GM12878 (cell line): ENCODE results near the gene BIRC6. TPM values are rescaled to one million over a fixed set of nuclear protein-coding genes. Genes with fewer than 3 reads are reported as not detected.

Source experiments
- ATAC-seq: fragments of 200-7000 bp; cut with Tn5 transposase; 3 replicates; pipeline ENCODE4 v1.9.1; 2020; ENCODE audit warnings: mild to moderate bottlenecking, moderate library complexity
- BruUV-seq: library from RNA; stranded (reverse); fragments of 400-500 nt; replicated peaks from 2 replicates; lab custom pipeline; 2021; lab: Mats Ljungman, UMichigan
- CTCF ChIA-PET: fragments of 300-600 bp; sonication (Branson Sonifier 250); formaldehyde crosslinking; extraction: SDS; loops from one replicate; lab custom pipeline; 2021; ENCODE audit warnings: inconsistent platforms; lab: Yijun Ruan, JAX
- POLR2A ChIA-PET: fragments of 350-600 bp; formaldehyde crosslinking; extraction: SDS; loops from one replicate; lab custom pipeline; 2021; ENCODE audit warnings: inconsistent platforms; lab: Charles Lee
- RAD21 ChIA-PET: fragments of 300-600 bp; sonication (Branson Sonifier 250); formaldehyde crosslinking; loops from one replicate; lab custom pipeline; 2023; ENCODE audit warnings: antibody characterized with exemption; ENCODE audit not compliant: unreplicated experiment; lab: Charles Lee
- SMC1A ChIA-PET: fragments of 300-600 bp; sonication (Branson Sonifier 250); formaldehyde crosslinking; loops from one replicate; lab custom pipeline; 2023; ENCODE audit not compliant: unreplicated experiment, uncharacterized antibody; lab: Charles Lee
- DNase-seq: peaks from one replicate; pipeline ENCODE4 v3.0.0-alpha.2; 2011; ENCODE audit warnings: low read depth, low spot score
- FAIRE-seq: peaks from 3 replicates; lab custom pipeline; 2011; peaks lifted over from hg19 to GRCh38; lab: Jason Lieb, UNC
- H2AFZ ChIP-seq: 2 replicates; pipeline ENCODE4 v1.6.0; 2011; ENCODE audit warnings: low read depth, low read length, control low read depth; ENCODE audit not compliant: control insufficient read depth
- H3K27ac ChIP-seq: 2 replicates; pipeline ENCODE4 v1.5.1; 2011; ENCODE audit warnings: control low read depth; ENCODE audit not compliant: control insufficient read depth, insufficient read depth
- H3K27me3 ChIP-seq, 2 experiments: replicated peaks in 1 of 2; 2 replicates each; pipeline versions ENCODE4 v1.6.0 to v1.6.1; 2011; ENCODE audit warnings: low read length in 1 of 2; ENCODE audit not compliant: control insufficient read depth in 2 of 2, insufficient read depth in 2 of 2
- H3K36me3 ChIP-seq, 2 experiments: 2 replicates each; pipeline ENCODE4 v1.5.1; 2011; ENCODE audit warnings: low read length in 1 of 2; ENCODE audit not compliant: control insufficient read depth in 2 of 2, insufficient read depth in 2 of 2
- H3K4me1 ChIP-seq: 2 replicates; pipeline ENCODE4 v1.6.1; 2011; ENCODE audit warnings: mild to moderate bottlenecking, low read length, moderate library complexity, mixed read lengths; ENCODE audit not compliant: control insufficient read depth, insufficient read depth
- H3K4me2 ChIP-seq: 2 replicates; pipeline ENCODE4 v1.6.0; 2011; ENCODE audit warnings: control low read depth; ENCODE audit not compliant: control insufficient read depth, insufficient read depth
- H3K4me3 ChIP-seq: fragments of 200-600 bp; sonication (generic); 2 replicates; pipeline ENCODE4 v1.5.1; 2016
- H3K79me2 ChIP-seq: 2 replicates; pipeline ENCODE4 v1.6.0; 2011; ENCODE audit warnings: low read length; ENCODE audit not compliant: control insufficient read depth, insufficient read depth
- H3K9ac ChIP-seq: 2 replicates; pipeline ENCODE4 v1.8.0; 2011; ENCODE audit warnings: low read length, control low read depth, mixed read lengths; ENCODE audit not compliant: control insufficient read depth, insufficient read depth
- H3K9me3 ChIP-seq: replicated peaks from 3 replicates; pipeline ENCODE4 v1.5.1; 2011; ENCODE audit warnings: mild to moderate bottlenecking, low read length; ENCODE audit not compliant: control insufficient read depth, insufficient read depth
- H4K20me1 ChIP-seq: 2 replicates; pipeline ENCODE4 v1.6.0; 2011; ENCODE audit not compliant: control insufficient read depth, insufficient read depth
- ATF3 ChIP-seq: IDR thresholded peaks from 2 replicates; pipeline ENCODE4 v1.6.1; 2011; ENCODE audit warnings: low read depth, mild to moderate bottlenecking, low read length, moderate library complexity, borderline replicate concordance; ENCODE audit errors: extremely low read depth
- BMI1 ChIP-seq: fragments of 450-650 bp; IDR thresholded peaks from 2 replicates; pipeline ENCODE4 v1.6.1; 2016; ENCODE audit warnings: mild to moderate bottlenecking, moderate library complexity, borderline replicate concordance
- CTCF ChIP-seq, 3 experiments: IDR thresholded peaks in 2 of 3; conservative IDR thresholded peaks in 1 of 3; 2 replicates each; pipeline ENCODE4 v1.5.1; 2011; ENCODE audit warnings: low read depth in 3 of 3, low read length in 3 of 3, mild to moderate bottlenecking in 3 of 3, control low read depth in 2 of 3, moderate library complexity in 2 of 3, inconsistent platforms in 1 of 3, mixed read lengths in 1 of 3; ENCODE audit not compliant: control insufficient read depth in 2 of 3, insufficient read depth in 1 of 3; ENCODE audit errors: extremely low read depth in 1 of 3
- KAT2A ChIP-seq: conservative IDR thresholded peaks from 2 replicates; pipeline ENCODE4 v1.6.1; 2011; ENCODE audit warnings: low read depth, low read length; ENCODE audit not compliant: control insufficient read depth
- NFYA ChIP-seq: IDR thresholded peaks from 2 replicates; pipeline ENCODE4 v1.6.1; 2011; ENCODE audit warnings: low read depth, mild to moderate bottlenecking, low read length, improper control_type of control experiment, borderline replicate concordance
- NFYB ChIP-seq: IDR thresholded peaks from 2 replicates; pipeline ENCODE4 v1.6.1; 2011; ENCODE audit warnings: low read depth, mild to moderate bottlenecking, low read length, improper control_type of control experiment, moderate library complexity; ENCODE audit not compliant: insufficient read depth
- NRF1 ChIP-seq: conservative IDR thresholded peaks from 2 replicates; pipeline ENCODE4 v1.6.1; 2011; ENCODE audit warnings: mild to moderate bottlenecking, low read depth, low read length, improper control_type of control experiment
- RB1 ChIP-seq: fragments of 450-650 bp; formaldehyde crosslinking; IDR thresholded peaks from 2 replicates; pipeline ENCODE4 v1.6.1; 2017; ENCODE audit warnings: mild to moderate bottlenecking, borderline replicate concordance
- SMAD1 ChIP-seq: fragments of 450-650 bp; IDR thresholded peaks from 2 replicates; pipeline ENCODE4 v1.6.1; 2018; ENCODE audit warnings: mild to moderate bottlenecking, low read depth; ENCODE audit not compliant: partially characterized antibody
- SP1 ChIP-seq: IDR thresholded peaks from one replicate; pipeline ENCODE4 v1.6.1; 2011; ENCODE audit warnings: low read depth, low read length
- TARDBP ChIP-seq: IDR thresholded peaks from 2 replicates; pipeline ENCODE4 v1.6.1; 2016; ENCODE audit warnings: borderline replicate concordance
- WGBS: methylation state at CpG from one replicate; pipeline ENCODE4 v1.1.6; 2016; ENCODE audit warnings: low lambda C conversion rate; ENCODE audit not compliant: insufficient replicate concordance, insufficient coverage; ENCODE audit errors: missing lambda C conversion rate; 5-methylcytosine and 5-hydroxymethylcytosine counted together
- in situ Hi-C: fragments of 300-500 bp; cut with MboI; formaldehyde crosslinking; loops from 9 replicates; pipeline ENCODE4 v1.14.3; 2018; ENCODE audit warnings: mixed read lengths
- intact Hi-C: fragments of 100-400 bp; cut with micrococcal nuclease; formaldehyde crosslinking; loops from one replicate; pipeline ENCODE4 v1.14.2; 2022; ENCODE audit not compliant: unreplicated experiment
- polyA plus RNA-seq, 11 experiments: library from polyadenylated mRNA; depleted of rRNA in 4 of 11; unstranded in 6 of 11; stranded (reverse) in 5 of 11; fragments of >200 nt; fragmentation: Nextera tagmentation in 4 of 11; fragmentation: Illumina TruSeq in 1 of 11; extraction: Ambion mirVana in 4 of 11; extraction: Trizol in 1 of 11; gene quantifications; 1 replicate in 1 of 11; 2 replicates in 10 of 11; pipeline versions ENCODE4 v1.2.1 to v1.2.3, GENCODE V29; 2011 to 2016; ENCODE audit warnings: inconsistent platforms in 2 of 11, missing spikeins in 2 of 11, low read depth in 1 of 11
- total RNA-seq, 4 experiments: library from RNA; depleted of rRNA in 3 of 4; stranded (reverse); fragments of >200 nt in 3 of 4; fragmentation: Illumina TruSeq in 1 of 4; extraction: Trizol in 1 of 4; gene quantifications; 2 replicates each; pipeline versions ENCODE4 v1.2.1 to v1.2.3, GENCODE V29; 2013 to 2021
- TF ChIP-seq, protein P1 (sequence below): fragments of 450-650 bp; IDR thresholded peaks from 2 replicates; pipeline ENCODE4 v1.6.1; 2017; ENCODE audit warnings: mild to moderate bottlenecking, low read depth, inconsistent platforms; ENCODE audit not compliant: poor library complexity, severe bottlenecking
- TF ChIP-seq, protein P2 (sequence below): IDR thresholded peaks from 2 replicates; pipeline ENCODE4 v1.6.1; 2012; ENCODE audit warnings: mild to moderate bottlenecking, low read depth, low read length

BIRC6 gene
- total and polyA plus RNA-seq, 10 of the 15 experiments (the other 5 are each of a cell fraction or from before 2014, with no cell fraction given): 18.8 to 118 (median 55.0) TPM

DNA sequence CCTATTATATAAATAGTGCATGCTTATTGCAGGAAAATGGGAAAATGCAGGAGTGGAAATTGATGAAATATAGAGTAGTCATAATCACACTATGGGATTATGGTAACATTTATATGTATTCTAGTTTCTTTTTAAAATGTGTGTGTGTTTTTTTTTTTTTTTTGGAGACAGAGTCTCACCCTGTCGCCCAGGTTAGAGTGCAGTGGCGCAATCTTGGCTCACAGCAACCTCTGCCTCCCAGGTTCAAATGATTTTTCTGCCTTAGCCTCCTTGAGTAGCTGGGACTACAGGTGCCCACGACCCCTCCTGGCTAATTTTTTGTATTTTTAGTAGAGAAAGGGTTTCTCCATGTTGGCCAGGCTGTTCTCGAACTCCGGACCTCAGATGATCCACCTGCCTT, 47.0 kb downstream of the BIRC6 start (continued):
- TF ChIP-seq CTCF (IDR thresholded peaks at IDR 0.05 in 2 of 3, conservative IDR thresholded peaks at IDR 0.05 in 1 of 3; ENCODE audit: control insufficient read depth in 2 of 3, extremely low read depth in 1 of 3, insufficient read depth in 1 of 3, low read depth in 3 of 3, low read length in 3 of 3) (no peak), TARDBP (no peak)

- Histone ChIP-seq H3K9ac (no peak overlapping the region), H3K36me3 (peaks cover 5 to 21% of the 10 kb centered on the region in 2 experiments; a peak in 3 of 4 replicates), H3K4me2 (no peak overlapping the region), H2AFZ (no peak overlapping the region), H3K4me3 (no peak overlapping the region), H3K79me2 (no peaks in the 10 kb centered on the region), H3K4me1 (no peaks in the 10 kb centered on the region), H3K9me3 (no peaks in the 10 kb centered on the region), H3K27ac (no peak overlapping the region), H3K27me3 (no peaks in the 10 kb centered on the region), H4K20me1 (no peaks in the 10 kb centered on the region)
- BruUV-seq: no TSS peak
- in situ Hi-C loops: no loop called here
- SMC1A ChIA-PET: no interaction called here
- intact Hi-C loops: no loop called here
- RAD21 ChIA-PET: no interaction called here
- 96% methylated on average over 3 of the region's 3 CpGs for WGBS
- POLR2A ChIA-PET: no interaction called here
- no peak for FAIRE-seq
- no peak for TF ChIP-seq NFYA
- TF ChIP-seq KAT2A: no peak
- no peak for TF ChIP-seq BMI1
- no peak for TF ChIP-seq NFYB
- no peak for TF ChIP-seq ATF3
- TF ChIP-seq, protein P1, sequence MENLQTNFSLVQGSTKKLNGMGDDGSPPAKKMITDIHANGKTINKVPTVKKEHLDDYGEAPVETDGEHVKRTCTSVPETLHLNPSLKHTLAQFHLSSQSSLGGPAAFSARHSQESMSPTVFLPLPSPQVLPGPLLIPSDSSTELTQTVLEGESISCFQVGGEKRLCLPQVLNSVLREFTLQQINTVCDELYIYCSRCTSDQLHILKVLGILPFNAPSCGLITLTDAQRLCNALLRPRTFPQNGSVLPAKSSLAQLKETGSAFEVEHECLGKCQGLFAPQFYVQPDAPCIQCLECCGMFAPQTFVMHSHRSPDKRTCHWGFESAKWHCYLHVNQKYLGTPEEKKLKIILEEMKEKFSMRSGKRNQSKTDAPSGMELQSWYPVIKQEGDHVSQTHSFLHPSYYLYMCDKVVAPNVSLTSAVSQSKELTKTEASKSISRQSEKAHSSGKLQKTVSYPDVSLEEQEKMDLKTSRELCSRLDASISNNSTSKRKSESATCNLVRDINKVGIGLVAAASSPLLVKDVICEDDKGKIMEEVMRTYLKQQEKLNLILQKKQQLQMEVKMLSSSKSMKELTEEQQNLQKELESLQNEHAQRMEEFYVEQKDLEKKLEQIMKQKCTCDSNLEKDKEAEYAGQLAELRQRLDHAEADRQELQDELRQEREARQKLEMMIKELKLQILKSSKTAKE: no peak
- TF ChIP-seq, protein P2, sequence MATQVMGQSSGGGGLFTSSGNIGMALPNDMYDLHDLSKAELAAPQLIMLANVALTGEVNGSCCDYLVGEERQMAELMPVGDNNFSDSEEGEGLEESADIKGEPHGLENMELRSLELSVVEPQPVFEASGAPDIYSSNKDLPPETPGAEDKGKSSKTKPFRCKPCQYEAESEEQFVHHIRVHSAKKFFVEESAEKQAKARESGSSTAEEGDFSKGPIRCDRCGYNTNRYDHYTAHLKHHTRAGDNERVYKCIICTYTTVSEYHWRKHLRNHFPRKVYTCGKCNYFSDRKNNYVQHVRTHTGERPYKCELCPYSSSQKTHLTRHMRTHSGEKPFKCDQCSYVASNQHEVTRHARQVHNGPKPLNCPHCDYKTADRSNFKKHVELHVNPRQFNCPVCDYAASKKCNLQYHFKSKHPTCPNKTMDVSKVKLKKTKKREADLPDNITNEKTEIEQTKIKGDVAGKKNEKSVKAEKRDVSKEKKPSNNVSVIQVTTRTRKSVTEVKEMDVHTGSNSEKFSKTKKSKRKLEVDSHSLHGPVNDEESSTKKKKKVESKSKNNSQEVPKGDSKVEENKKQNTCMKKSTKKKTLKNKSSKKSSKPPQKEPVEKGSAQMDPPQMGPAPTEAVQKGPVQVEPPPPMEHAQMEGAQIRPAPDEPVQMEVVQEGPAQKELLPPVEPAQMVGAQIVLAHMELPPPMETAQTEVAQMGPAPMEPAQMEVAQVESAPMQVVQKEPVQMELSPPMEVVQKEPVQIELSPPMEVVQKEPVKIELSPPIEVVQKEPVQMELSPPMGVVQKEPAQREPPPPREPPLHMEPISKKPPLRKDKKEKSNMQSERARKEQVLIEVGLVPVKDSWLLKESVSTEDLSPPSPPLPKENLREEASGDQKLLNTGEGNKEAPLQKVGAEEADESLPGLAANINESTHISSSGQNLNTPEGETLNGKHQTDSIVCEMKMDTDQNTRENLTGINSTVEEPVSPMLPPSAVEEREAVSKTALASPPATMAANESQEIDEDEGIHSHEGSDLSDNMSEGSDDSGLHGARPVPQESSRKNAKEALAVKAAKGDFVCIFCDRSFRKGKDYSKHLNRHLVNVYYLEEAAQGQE: no peak
- no peak for TF ChIP-seq NRF1
- TF ChIP-seq SMAD1: no peak
- no peak for TF ChIP-seq SP1
- no peak for TF ChIP-seq RB1
- DNase-seq: no peak
- CTCF ChIA-PET: no interaction called here
- ATAC-seq: no peak
These were observed 47.9 kb downstream of the BIRC6 start for GRCh38 chr2:32404691-32405090.
